Ascending aorta (tissue), 2 donors: ENCODE measurements around the gene DLGAP4. TPM values are rescaled to one million over a fixed set of nuclear protein-coding genes. Genes with fewer than 3 reads are reported as not detected.

Experiments used
- DNase-seq, 2 donors: peaks; one replicate each; pipeline ENCODE4 v3.0.0-alpha.2; 2019; ENCODE audit warnings: low spot score in 2 of 2
- H3K27ac ChIP-seq, 2 donors: fragments of 200-600 bp; sonication (generic); one replicate each; pipeline ENCODE4 v1.5.1; 2016 to 2017; ENCODE audit warnings: mild to moderate bottlenecking in 1 of 2
- H3K27me3 ChIP-seq: fragments of 200-600 bp; sonication (generic); one replicate; pipeline ENCODE4 v1.5.1; 2017
- H3K36me3 ChIP-seq, 2 donors: fragments of 200-600 bp; sonication (generic); one replicate each; pipeline ENCODE4 v1.5.1; 2016
- H3K4me1 ChIP-seq, 2 donors: fragments of 200-600 bp; sonication (generic); one replicate each; pipeline ENCODE4 v1.5.1; 2016 to 2017; ENCODE audit warnings: mild to moderate bottlenecking in 1 of 2
- H3K4me3 ChIP-seq, 2 donors: fragments of 200-600 bp; sonication (generic); one replicate each; pipeline ENCODE4 v1.5.1; 2016 to 2017; ENCODE audit warnings: mild to moderate bottlenecking in 1 of 2
- H3K9me3 ChIP-seq, 2 donors: fragments of 200-600 bp; sonication (generic); one replicate each; pipeline ENCODE4 v1.5.1; 2016
- CTCF ChIP-seq, 3 experiments: fragments of 200-600 bp in 2 of 3; fragments of 450-650 bp in 1 of 3; sonication (generic) in 2 of 3; IDR thresholded peaks; one replicate each; pipeline ENCODE4 v1.5.1; 2016 to 2019; ENCODE audit warnings: antibody characterized with exemption in 3 of 3, mild to moderate bottlenecking in 1 of 3, moderate library complexity in 1 of 3
- intact Hi-C: fragments of 100-400 bp; cut with DNase I; formaldehyde crosslinking; loops from one replicate; pipeline ENCODE4 v1.15.1; 2023
- total RNA-seq: library from RNA; depleted of rRNA; stranded (reverse); fragments of >200 nt; gene quantifications from one replicate; pipeline ENCODE4 v1.1.0, GENCODE V29; 2016

DLGAP4 gene
- total RNA-seq, 1 donor from 2014 or later: 98.2 TPM

GRCh38 chr20:36317675-36318074 is 11.5 kb downstream of the DLGAP4 start:
- Histone ChIP-seq H3K27ac (no peak overlapping the region), H3K4me3 (no peak overlapping the region), H3K27me3 (no peaks in the 10 kb centered on the region), H3K9me3 (no peaks in the 10 kb centered on the region), H3K36me3 (no peaks in the 10 kb centered on the region), H3K4me1 (no peaks in the 10 kb centered on the region)
- intact Hi-C loops: no loop called here
- DNase-seq: no peak
- no peak for TF ChIP-seq CTCF (IDR thresholded peaks at IDR 0.05)

GRCh38 chr20:36318166-36318565 is 12.0 kb downstream of the DLGAP4 start:
- no peaks in the 10 kb centered on the region for H3K9me3 ChIP-seq
- no peak for DNase-seq
- no peak for TF ChIP-seq CTCF (IDR thresholded peaks at IDR 0.05)
- H3K27me3 ChIP-seq: no peaks in the 10 kb centered on the region
- intact Hi-C loops: no loop called here
- H3K27ac ChIP-seq: no peak overlapping the region
- no peaks in the 10 kb centered on the region for H3K36me3 ChIP-seq
- no peak overlapping the region for H3K4me3 ChIP-seq
- no peaks in the 10 kb centered on the region for H3K4me1 ChIP-seq

- H3K27ac ChIP-seq: no peak overlapping the region
- DNase-seq: no peak
- H3K36me3 ChIP-seq: no peaks in the 10 kb centered on the region
- no peaks in the 10 kb centered on the region for H3K4me1 ChIP-seq
- no peaks in the 10 kb centered on the region for H3K9me3 ChIP-seq
- TF ChIP-seq CTCF (IDR thresholded peaks at IDR 0.05): no peak
- no peak overlapping the region for H3K4me3 ChIP-seq
- intact Hi-C loops: no loop called here
- H3K27me3 ChIP-seq: no peaks in the 10 kb centered on the region
Observed at GRCh38 chr20:36319356-36320260, 13.5 kb downstream of the DLGAP4 start.

GRCh38 chr20:36320261-36320897 is 14.2 kb downstream of the DLGAP4 start:
- H3K36me3 ChIP-seq: no peaks in the 10 kb centered on the region
- H3K4me3 ChIP-seq: no peak overlapping the region
- TF ChIP-seq CTCF (IDR thresholded peaks at IDR 0.05): no peak
- intact Hi-C loops: no loop called here
- peaks cover 0 to 6% of the 10 kb centered on the region in 2 donors for H3K9me3 ChIP-seq
- no peak for DNase-seq
- H3K27me3 ChIP-seq: no peaks in the 10 kb centered on the region
- no peak overlapping the region for H3K27ac ChIP-seq
- H3K4me1 ChIP-seq: no peaks in the 10 kb centered on the region

GRCh38 chr20:36320898-36321695 is 15.0 kb downstream of the DLGAP4 start:
- Histone ChIP-seq H3K36me3 (no peaks in the 10 kb centered on the region), H3K27me3 (no peaks in the 10 kb centered on the region), H3K4me1 (no peaks in the 10 kb centered on the region), H3K4me3 (no peak overlapping the region), H3K9me3 (peaks cover 0 to 13% of the 10 kb centered on the region in 2 donors), H3K27ac (no peak overlapping the region)
- no peak for TF ChIP-seq CTCF (IDR thresholded peaks at IDR 0.05)
- intact Hi-C loops: no loop called here
- DNase-seq: no peak
